Measurements from ENCODE around the gene TNRC6B.
"Not testable (repeated sequence)": the region's sequence is repeated elsewhere in the genome, so short reads cannot be mapped to it uniquely, and the experiment has no call there.

The TNRC6B gene

GRCh38 chr22:40183029-40183581 lies 5.4 kb downstream of the TNRC6B start:
- no peak for DNase-seq (ENCODE audit: low spot score)

DNA sequence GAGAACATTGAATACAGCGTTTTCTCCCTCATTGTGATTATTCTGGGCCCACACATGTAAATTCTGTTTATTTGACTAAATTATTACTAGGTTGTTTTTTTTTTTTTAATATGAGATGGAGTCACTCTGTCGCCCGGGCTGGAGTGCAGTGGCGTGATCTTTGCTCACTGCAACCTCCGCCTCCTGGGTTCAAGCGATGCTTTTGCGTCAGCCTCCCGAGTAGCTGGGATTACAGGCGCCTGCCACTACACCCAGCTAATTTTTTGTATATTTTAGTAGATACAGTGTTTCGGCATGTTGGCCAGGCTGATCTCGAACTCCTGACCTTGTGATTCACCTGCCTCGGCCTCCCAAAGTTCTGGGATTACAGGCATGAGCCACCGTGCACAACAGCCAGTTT lies 5.9 kb downstream of the TNRC6B start:
- not testable (repeated sequence) for DNase-seq (ENCODE audit: low spot score)

DNA sequence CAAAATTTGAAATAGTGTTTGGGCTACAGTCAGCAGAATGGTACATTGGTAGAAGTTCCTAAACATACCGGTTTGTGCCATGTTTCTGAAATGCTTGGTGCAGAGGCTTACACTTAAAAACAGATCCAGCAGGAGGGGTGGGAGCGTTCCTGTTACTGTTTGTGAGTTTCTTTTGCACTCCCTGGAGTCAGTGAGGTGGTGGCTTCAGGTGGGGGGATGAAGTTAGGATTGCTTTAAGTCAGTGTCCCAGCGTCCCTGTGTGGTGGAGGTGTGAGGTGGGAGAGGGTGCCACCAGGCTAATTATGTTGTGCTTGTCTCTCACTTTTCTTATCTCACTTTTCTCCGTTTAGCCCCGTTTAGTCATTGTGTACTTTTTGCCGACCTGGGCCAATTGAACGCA lies 9.7 kb downstream of the TNRC6B start:
- no peak for DNase-seq (ENCODE audit: low spot score)

- DNase-seq (ENCODE audit: low spot score) = no peak
These were observed 12.3 kb downstream of the TNRC6B start for GRCh38 chr22:40189997-40190396.

- DNase-seq (ENCODE audit: low spot score) = no peak
These were observed 12.8 kb downstream of the TNRC6B start for GRCh38 chr22:40190501-40190900.

- no peak for DNase-seq (ENCODE audit: low spot score)
These were observed 16.0 kb downstream of the TNRC6B start for GRCh38 chr22:40193429-40194421.

DNA sequence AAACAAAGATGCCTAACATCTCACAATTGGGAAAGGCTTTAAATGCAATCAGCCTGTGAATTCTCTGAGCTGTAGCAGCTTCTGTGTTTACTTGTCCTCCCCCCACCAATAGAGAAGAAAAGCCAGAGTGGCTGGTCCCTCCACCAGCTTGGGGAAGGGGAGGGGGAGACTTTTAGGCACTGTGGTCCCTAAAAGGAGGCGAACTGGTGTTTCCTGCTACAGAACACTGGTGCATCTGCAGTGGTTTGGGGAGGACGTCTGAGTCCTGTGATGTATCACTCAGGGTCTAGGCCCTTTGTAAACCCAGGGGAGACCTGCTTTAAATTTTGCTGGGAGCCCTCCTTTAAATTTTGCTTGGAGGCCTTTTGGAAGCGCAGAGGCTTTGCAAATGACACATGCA lies 16.9 kb downstream of the TNRC6B start:
- DNase-seq (ENCODE audit: low spot score) = no peak

DNA sequence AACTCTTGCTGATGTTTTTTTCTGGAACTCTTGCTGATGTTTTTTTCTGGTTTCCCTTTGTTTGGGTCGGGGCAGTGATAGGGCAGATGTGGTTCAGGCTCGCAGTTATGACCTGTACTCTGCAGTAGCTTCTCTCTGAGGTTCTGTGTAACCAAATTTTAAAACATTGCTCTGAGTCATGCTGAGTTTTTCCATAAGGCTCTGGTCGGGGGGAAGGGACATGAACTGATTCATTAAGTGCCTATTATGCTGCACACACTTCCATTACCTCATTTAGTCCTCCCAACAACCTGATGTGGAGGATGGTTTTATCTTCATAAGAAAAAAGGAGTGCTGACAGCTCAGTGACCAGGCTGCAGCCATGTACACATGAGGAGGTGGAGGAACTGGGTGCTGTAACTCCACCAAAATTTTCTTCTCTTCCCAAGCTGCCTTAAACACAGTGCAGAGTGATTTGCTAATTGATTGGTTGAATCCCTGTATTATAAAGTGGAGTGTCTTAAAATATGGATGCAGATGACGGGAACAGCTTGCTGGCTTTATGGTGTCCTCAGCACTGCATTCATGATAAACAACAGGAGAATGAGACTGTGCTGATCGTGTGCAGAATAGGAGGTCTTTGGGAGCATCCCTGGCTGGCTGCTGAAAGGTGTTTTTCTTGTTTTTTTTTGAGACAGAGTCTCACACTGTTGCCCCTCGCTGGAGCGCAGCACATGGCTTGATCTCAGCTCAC lies 19.1 kb downstream of the TNRC6B start:
- no peak for DNase-seq (ENCODE audit: low spot score)

- DNase-seq (ENCODE audit: low spot score) = not testable (repeated sequence)
These were observed 19.7 kb downstream of the TNRC6B start for GRCh38 chr22:40197421-40197820.

DNA sequence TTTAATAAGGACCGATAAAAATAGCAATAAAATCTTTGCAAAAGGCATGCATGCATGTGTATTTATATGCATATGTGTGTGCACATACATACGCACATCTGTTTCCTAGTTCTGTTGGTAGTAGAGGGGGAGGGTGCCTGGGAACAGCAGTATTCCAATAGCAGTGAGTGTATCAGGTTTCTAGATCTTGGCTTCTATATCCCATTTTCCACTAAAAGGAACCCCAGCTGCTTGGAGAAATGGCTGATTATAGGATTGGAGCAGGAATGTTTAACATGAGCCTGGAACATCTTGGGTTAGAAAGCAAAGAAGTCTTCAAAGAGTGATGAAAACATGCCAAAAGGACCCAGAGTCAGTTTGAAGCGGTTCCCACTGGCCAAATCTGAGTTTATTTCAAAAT lies 21.0 kb downstream of the TNRC6B start:
- DNase-seq (ENCODE audit: low spot score) = no peak

DNA sequence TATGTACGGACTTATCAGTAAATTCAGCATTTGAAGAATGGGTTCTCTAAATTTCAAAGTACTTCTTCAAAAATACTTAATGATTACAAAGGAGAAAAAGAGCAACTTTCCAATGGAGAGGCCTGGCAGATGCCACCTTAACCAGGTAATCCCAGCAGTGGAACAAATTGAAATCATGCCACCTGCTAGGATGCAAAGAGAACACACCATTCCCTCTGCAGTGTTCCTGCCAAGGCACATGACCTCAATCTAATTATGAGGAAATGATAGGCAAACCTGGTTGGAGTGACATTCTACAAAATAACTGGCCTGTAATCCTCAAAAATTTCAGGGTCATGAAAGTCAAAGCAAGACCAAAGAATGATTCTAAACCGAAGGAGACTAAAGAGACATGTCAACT lies 21.5 kb downstream of the TNRC6B start:
- DNase-seq (ENCODE audit: low spot score) = no peak

DNA sequence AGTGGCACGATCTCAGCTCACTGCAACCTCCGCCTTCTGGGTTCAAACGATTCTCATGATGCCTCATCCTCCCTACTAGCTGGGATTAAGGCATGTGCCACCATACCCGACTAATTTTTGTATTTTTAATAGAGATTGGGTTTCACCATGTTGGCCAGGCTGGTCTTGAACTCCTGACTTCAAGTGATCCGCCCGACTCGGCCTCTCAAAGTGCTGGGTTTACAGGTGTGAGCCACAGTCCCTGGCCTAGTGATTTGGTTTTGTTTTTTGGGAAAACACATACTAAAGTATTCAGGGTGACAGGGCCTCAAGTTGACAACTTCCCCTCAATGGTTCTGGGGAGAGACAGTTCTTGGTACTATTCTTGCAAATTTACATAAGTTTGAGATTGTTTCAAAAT lies 22.1 kb downstream of the TNRC6B start:
- DNase-seq (ENCODE audit: low spot score) = no peak

GRCh38 chr22:40200795-40201530 lies 23.2 kb downstream of the TNRC6B start:
- DNase-seq (ENCODE audit: low spot score) = no peak

GRCh38 chr22:40202225-40202944 lies 24.7 kb downstream of the TNRC6B start:
- no peak for DNase-seq (ENCODE audit: low spot score)

DNA sequence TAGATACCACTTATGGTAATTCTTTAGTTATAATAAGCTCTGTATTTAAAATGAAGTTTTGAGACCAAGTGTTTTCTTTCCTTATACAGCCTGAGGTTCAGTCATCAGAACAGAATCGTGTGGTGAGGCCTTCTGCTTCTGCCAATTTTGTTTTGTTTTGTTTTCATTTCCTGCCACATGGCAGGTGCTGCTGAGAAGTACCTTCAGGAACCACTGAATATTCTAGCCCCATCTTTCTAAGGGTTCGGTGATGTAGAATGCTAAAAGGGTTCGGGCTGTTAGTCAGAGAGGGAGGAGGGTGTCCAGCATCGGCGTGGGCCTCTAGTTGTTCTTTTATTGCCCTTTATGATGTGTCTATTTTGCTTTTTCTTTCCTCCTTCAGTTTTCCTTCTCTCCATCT lies 25.8 kb downstream of the TNRC6B start:
- DNase-seq (ENCODE audit: low spot score) = no peak

- no peak for DNase-seq (ENCODE audit: low spot score)
These were observed 26.8 kb downstream of the TNRC6B start for GRCh38 chr22:40204321-40205116.

DNA sequence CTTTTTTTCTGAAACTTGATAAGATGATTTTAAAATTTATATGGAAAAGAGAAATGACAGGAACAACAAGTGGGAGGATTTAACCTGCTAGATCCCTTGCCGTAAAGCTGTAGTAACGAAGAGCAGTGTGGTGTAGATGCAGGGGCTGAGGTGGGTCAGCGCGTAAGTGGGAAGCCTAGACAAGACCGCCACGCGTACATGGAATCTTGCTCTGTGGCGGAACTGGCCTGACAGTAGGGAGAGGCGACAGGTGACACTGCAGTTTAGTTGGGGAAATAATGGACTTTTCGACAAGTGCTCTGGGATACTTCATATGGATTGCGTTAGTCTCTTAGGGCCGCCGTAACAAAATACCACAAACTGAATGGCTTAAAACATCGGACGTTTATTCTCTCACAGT lies 28.8 kb downstream of the TNRC6B start:
- DNase-seq (ENCODE audit: low spot score) = no peak

GRCh38 chr22:40210818-40211217 lies 33.1 kb downstream of the TNRC6B start:
- no peak for DNase-seq (ENCODE audit: low spot score)

DNA sequence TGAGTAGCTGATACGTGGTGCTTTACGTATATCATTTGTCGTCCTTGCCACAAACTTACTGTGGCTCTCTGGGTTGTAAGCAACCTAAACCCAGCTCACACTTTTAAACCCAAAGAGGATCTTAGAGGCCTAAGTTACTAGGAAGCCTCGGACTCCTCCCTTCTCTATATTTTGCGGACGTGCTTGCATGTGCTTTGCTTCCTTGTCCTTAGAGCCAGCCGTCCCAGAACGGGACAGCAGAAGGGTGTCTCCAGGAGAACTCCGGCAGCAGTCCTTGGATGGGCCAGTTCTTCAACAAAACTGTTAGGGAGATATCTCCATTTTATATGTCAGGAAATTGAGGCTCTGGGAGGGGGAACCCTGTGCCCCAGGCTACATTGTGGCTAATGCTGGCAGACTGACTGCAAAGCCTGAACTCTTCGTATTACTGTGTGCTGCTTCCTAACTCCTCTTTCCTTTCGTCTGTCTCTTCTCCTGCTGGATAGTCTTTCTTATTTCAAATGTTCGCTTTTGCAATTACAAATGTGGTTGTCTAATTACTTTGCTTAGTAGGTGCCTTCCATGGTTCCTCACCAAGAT lies 33.8 kb downstream of the TNRC6B start:
- no peak for DNase-seq (ENCODE audit: low spot score)

DNA sequence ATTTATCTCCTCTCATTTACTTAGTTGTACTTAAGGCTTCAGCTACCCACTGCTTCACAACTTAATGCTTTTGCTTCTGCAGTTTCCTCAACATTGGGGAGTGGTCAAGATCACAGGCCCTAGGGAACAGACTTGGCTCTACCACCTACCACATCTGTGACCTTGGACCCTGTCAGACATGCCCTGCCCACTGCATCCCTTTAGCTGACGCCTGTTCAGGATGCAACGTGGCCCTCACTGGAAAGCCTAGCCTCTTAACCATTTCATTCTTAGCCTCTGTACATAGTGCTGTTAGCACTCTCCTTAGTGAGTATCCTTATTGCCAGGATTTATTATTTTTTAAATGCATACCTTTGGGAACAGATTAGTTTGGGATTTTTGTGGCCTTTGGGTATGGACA lies 34.4 kb downstream of the TNRC6B start:
- no peak for DNase-seq (ENCODE audit: low spot score)

Data from globus pallidus (tissue), 1 donor.